ENCODE results near the gene NR2C2AP. TPM values are rescaled to one million over a fixed set of nuclear protein-coding genes. Genes with fewer than 3 reads are reported as not detected.

The NR2C2AP gene
- total and polyA plus RNA-seq, 2 of the 13 experiments (the other 11 are each of a cell fraction or from before 2014, with no cell fraction given): 12.2 to 26.8 TPM

DNA sequence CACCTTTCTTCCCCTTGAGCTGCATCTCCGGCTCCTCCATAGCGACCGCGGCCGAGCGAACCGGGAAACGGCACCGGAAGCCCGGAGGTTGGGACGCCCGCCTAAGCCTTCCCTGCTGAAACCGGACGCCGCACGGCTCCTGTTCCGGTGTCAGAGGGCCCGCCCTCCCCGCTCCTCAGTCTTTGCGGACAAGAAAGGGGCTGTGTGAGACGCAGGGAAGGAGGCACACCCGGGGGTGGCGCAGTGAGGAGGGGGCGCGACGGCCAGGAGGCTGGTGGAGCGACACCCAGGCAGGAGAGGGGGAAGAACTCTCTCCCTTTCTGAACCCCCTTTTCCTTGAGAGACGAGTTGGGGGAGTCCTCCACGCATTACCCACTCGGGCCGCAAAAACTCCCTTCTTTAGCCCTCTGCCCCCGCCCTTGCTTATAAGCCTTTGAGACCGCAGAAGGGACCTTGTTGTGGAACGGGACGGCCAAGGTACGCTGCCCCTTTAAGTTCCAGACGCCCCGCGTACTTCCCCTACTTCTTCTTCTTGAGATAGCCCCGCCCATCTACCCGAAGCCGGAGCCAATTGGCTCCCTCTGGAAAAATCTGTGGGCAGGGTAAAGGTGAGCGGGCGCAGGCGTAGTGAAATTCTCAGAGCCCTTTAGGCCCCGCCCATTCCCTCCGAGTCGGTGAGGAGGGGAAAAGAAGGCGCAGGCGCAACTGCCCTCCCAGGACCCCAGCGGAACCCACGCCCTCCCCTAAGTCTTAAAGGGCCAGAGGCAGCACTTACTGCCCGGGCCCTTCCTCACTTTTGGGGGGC lies 10.9 kb downstream of the NR2C2AP start, which contains the start of the genes BORCS8 and RFXANK (continued):
- TF ChIP-seq, protein P1, sequence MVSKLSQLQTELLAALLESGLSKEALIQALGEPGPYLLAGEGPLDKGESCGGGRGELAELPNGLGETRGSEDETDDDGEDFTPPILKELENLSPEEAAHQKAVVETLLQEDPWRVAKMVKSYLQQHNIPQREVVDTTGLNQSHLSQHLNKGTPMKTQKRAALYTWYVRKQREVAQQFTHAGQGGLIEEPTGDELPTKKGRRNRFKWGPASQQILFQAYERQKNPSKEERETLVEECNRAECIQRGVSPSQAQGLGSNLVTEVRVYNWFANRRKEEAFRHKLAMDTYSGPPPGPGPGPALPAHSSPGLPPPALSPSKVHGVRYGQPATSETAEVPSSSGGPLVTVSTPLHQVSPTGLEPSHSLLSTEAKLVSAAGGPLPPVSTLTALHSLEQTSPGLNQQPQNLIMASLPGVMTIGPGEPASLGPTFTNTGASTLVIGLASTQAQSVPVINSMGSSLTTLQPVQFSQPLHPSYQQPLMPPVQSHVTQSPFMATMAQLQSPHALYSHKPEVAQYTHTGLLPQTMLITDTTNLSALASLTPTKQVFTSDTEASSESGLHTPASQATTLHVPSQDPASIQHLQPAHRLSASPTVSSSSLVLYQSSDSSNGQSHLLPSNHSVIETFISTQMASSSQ (IDR thresholded peaks at IDR 0.05; ENCODE audit: low read depth): no peak
- TF ChIP-seq, protein P1 (CRISPR knock-in tag; IDR thresholded peaks at IDR 0.05; ENCODE audit: borderline replicate concordance): peak; percentile 57; the same call in 1 of the 2 replicates
- TF ChIP-seq ZBTB38 (CRISPR knock-in tag; IDR thresholded peaks at IDR 0.05): peak; percentile 69; the same call in 1 of the 2 replicates
- TF ChIP-seq ZNF670 (CRISPR knock-in tag; IDR thresholded peaks at IDR 0.05; ENCODE audit: borderline replicate concordance): peak; percentile 78; the same call in 1 of the 2 replicates
- TF ChIP-seq SPEN (CRISPR knock-in tag; IDR thresholded peaks at IDR 0.05; ENCODE audit: low read depth): peak; percentile 92
- TF ChIP-seq, protein P2, sequence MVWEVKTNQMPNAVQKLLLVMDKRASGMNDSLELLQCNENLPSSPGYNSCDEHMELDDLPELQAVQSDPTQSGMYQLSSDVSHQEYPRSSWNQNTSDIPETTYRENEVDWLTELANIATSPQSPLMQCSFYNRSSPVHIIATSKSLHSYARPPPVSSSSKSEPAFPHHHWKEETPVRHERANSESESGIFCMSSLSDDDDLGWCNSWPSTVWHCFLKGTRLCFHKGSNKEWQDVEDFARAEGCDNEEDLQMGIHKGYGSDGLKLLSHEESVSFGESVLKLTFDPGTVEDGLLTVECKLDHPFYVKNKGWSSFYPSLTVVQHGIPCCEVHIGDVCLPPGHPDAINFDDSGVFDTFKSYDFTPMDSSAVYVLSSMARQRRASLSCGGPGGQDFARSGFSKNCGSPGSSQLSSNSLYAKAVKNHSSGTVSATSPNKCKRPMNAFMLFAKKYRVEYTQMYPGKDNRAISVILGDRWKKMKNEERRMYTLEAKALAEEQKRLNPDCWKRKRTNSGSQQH (CRISPR knock-in tag; IDR thresholded peaks at IDR 0.05; ENCODE audit: low read depth): no peak
- TF ChIP-seq, protein P3, sequence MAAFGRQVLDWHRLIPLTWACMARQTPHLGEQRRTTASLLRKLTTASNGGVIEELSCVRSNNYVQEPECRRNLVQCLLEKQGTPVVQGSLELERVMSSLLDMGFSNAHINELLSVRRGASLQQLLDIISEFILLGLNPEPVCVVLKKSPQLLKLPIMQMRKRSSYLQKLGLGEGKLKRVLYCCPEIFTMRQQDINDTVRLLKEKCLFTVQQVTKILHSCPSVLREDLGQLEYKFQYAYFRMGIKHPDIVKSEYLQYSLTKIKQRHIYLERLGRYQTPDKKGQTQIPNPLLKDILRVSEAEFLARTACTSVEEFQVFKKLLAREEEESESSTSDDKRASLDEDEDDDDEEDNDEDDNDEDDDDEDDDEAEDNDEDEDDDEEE (CRISPR knock-in tag; IDR thresholded peaks at IDR 0.05): peak; percentile 37; the same call in 1 of the 2 replicates
- TF ChIP-seq, protein P4, sequence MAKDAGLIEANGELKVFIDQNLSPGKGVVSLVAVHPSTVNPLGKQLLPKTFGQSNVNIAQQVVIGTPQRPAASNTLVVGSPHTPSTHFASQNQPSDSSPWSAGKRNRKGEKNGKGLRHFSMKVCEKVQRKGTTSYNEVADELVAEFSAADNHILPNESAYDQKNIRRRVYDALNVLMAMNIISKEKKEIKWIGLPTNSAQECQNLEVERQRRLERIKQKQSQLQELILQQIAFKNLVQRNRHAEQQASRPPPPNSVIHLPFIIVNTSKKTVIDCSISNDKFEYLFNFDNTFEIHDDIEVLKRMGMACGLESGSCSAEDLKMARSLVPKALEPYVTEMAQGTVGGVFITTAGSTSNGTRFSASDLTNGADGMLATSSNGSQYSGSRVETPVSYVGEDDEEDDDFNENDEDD (CRISPR knock-in tag; IDR thresholded peaks at IDR 0.05; ENCODE audit: borderline replicate concordance): peak; percentile 33; the same call in 1 of the 2 replicates
- peak; percentile 58; the same call in 1 of the 2 replicates for TF ChIP-seq ZNF777 (CRISPR knock-in tag; IDR thresholded peaks at IDR 0.05)
- no peak for TF ChIP-seq HOXA7 (CRISPR knock-in tag; IDR thresholded peaks at IDR 0.05)
- no peak for TF ChIP-seq JDP2 (CRISPR knock-in tag; IDR thresholded peaks at IDR 0.05; ENCODE audit: borderline replicate concordance)
- TF ChIP-seq ATRX (CRISPR knock-in tag; IDR thresholded peaks at IDR 0.05; ENCODE audit: borderline replicate concordance): no peak
- no peak for TF ChIP-seq TRIM24 (CRISPR knock-in tag; IDR thresholded peaks at IDR 0.05)
- TF ChIP-seq EEA1 (CRISPR knock-in tag; IDR thresholded peaks at IDR 0.05; ENCODE audit: borderline replicate concordance): peak; percentile 39; the same call in 1 of the 2 replicates
- no peak for TF ChIP-seq DR1 (CRISPR knock-in tag; IDR thresholded peaks at IDR 0.05)
- TF ChIP-seq, protein P5, sequence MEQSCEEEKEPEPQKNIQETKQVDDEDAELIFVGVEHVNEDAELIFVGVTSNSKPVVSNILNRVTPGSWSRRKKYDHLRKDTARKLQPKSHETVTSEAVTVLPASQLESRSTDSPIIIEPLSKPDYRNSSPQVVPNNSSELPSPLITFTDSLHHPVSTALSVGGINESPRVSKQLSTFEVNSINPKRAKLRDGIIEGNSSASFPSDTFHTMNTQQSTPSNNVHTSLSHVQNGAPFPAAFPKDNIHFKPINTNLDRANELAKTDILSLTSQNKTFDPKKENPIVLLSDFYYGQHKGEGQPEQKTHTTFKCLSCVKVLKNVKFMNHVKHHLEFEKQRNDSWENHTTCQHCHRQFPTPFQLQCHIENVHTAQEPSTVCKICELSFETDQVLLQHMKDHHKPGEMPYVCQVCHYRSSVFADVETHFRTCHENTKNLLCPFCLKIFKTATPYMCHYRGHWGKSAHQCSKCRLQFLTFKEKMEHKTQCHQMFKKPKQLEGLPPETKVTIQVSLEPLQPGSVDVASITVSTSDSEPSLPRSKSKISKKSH (CRISPR knock-in tag; IDR thresholded peaks at IDR 0.05; ENCODE audit: borderline replicate concordance): peak; percentile 84
- TF ChIP-seq KDM3A (CRISPR knock-in tag; IDR thresholded peaks at IDR 0.05; ENCODE audit: low read depth): peak; percentile 80; the same call in 1 of the 2 replicates
- no peak for TF ChIP-seq FLYWCH1 (CRISPR knock-in tag; IDR thresholded peaks at IDR 0.05)
- no peak for TF ChIP-seq ZNF234 (CRISPR knock-in tag; conservative IDR thresholded peaks at IDR 0.05)

All from HepG2 (cell line).